HCEC 1CT (cell line): Measurements from ENCODE around the gene HSD3B2.

Experiments
- DNase-seq: peaks from one replicate; pipeline ENCODE4 v3.0.0-alpha.2; 2017

The HSD3B2 gene

GRCh38 chr1:119404736-119405135, 10.2 kb upstream of the HSD3B2 start:
- DNase-seq = no peak

GRCh38 chr1:119409731-119410130, 5.2 kb upstream of the HSD3B2 start:
- DNase-seq = peak; percentile 16

GRCh38 chr1:119410961-119411360, 4.0 kb upstream of the HSD3B2 start:
- no peak for DNase-seq

GRCh38 chr1:119416006-119416640, 1.2 kb downstream of the HSD3B2 start:
- DNase-seq = no peak

- no peak for DNase-seq
These were observed 4.2 kb downstream of the HSD3B2 start for GRCh38 chr1:119419109-119419508.

GRCh38 chr1:119420638-119421037, 5.7 kb downstream of the HSD3B2 start:
- no peak for DNase-seq

GRCh38 chr1:119422631-119423030, 7.7 kb downstream of the HSD3B2 start:
- DNase-seq = no peak

- no peak for DNase-seq
These were observed 14.0 kb downstream of the HSD3B2 start for GRCh38 chr1:119428991-119429390.

GRCh38 chr1:119429687-119430086, 14.7 kb downstream of the HSD3B2 start:
- DNase-seq = no peak

- no peak for DNase-seq
These were observed 15.5 kb downstream of the HSD3B2 start for GRCh38 chr1:119430486-119430885.

GRCh38 chr1:119431836-119432235, 16.9 kb downstream of the HSD3B2 start:
- no peak for DNase-seq

- DNase-seq = peak; percentile 3
These were observed 20.1 kb downstream of the HSD3B2 start for GRCh38 chr1:119435052-119435451.

GRCh38 chr1:119438761-119439160, 23.8 kb downstream of the HSD3B2 start:
- no peak for DNase-seq

- no peak for DNase-seq
These were observed 25.9 kb downstream of the HSD3B2 start for GRCh38 chr1:119440721-119441307.

- no peak for DNase-seq
These were observed 27.8 kb downstream of the HSD3B2 start for GRCh38 chr1:119442756-119443155.

- DNase-seq = no peak
These were observed 31.4 kb downstream of the HSD3B2 start for GRCh38 chr1:119446321-119446720.

- no peak for DNase-seq
These were observed 32.6 kb downstream of the HSD3B2 start for GRCh38 chr1:119447344-119448126.

GRCh38 chr1:119448127-119448511, 33.2 kb downstream of the HSD3B2 start:
- DNase-seq = no peak

- peak; percentile 2 for DNase-seq
These were observed 35.0 kb downstream of the HSD3B2 start for GRCh38 chr1:119449971-119450370.

- DNase-seq = no peak
These were observed 36.2 kb downstream of the HSD3B2 start for GRCh38 chr1:119451158-119451557.

- DNase-seq = no peak
These were observed 37.1 kb downstream of the HSD3B2 start for GRCh38 chr1:119452091-119452490.

- DNase-seq = peak; percentile 3
These were observed 38.1 kb downstream of the HSD3B2 start for GRCh38 chr1:119453021-119453420.

GRCh38 chr1:119462964-119463363, 48.0 kb downstream of the HSD3B2 start:
- no peak for DNase-seq

- no peak for DNase-seq
These were observed 48.6 kb downstream of the HSD3B2 start for GRCh38 chr1:119463569-119463968.
